CD4-positive, CD25-positive, alpha-beta regulatory T cell (primary cell): Measurements from ENCODE around the gene CDCP1. TPM values are rescaled to one million over a fixed set of nuclear protein-coding genes. Genes with fewer than 3 reads are reported as not detected.
A peak's percentile ranks its signal among the peaks of the same experiment; 100 is the strongest.

Source experiments
- ATAC-seq, 2 donors: fragments of 150-1000 bp; cut with Tn5 transposase; one replicate each; pipeline ENCODE4 v1.10.0; 2021; ENCODE audit warnings: low read depth in 2 of 2, moderate number of reproducible peaks in 2 of 2, moderate library complexity in 1 of 2
- DNase-seq, 3 donors: peaks; one replicate each; pipeline versions ENCODE4 v3.0.0 to v3.0.0-alpha.2; 2012 to 2022; ENCODE audit warnings: mixed read lengths in 1 of 3
- H3K27ac ChIP-seq: one replicate; pipeline ENCODE4 v1.7.0; 2013; ENCODE audit warnings: mild to moderate bottlenecking, low read length; ENCODE audit not compliant: insufficient read depth, poor library complexity, severe bottlenecking
- H3K27me3 ChIP-seq: one replicate; pipeline ENCODE4 v1.7.0; 2013; ENCODE audit warnings: low read length; ENCODE audit not compliant: control insufficient read depth, insufficient read depth
- H3K36me3 ChIP-seq: one replicate; pipeline ENCODE4 v1.7.0; 2013; ENCODE audit warnings: mild to moderate bottlenecking, low read length, moderate library complexity; ENCODE audit not compliant: control insufficient read depth, insufficient read depth
- H3K4me1 ChIP-seq: 2 replicates; pipeline ENCODE4 v1.7.0; 2013; ENCODE audit warnings: mild to moderate bottlenecking, low read length; ENCODE audit not compliant: insufficient read depth, control insufficient read depth, poor library complexity, severe bottlenecking
- H3K4me3 ChIP-seq: one replicate; pipeline ENCODE4 v1.7.0; 2013; ENCODE audit warnings: low read depth, mild to moderate bottlenecking, low read length, moderate library complexity
- H3K9me3 ChIP-seq, 2 experiments: 1 replicate in 1 of 2; 2 replicates in 1 of 2; pipeline ENCODE4 v1.7.0; 2013; ENCODE audit warnings: low read length in 2 of 2, mild to moderate bottlenecking in 1 of 2, moderate library complexity in 1 of 2; ENCODE audit not compliant: control insufficient read depth in 2 of 2
- H3K27ac Mint-ChIP-seq, 3 donors: one replicate each; pipeline ENCODE4 v1.8.0; 2020 to 2022; ENCODE audit warnings: mild to moderate bottlenecking in 3 of 3, mixed read lengths in 3 of 3, moderate library complexity in 2 of 3
- H3K27me3 Mint-ChIP-seq: one replicate; pipeline ENCODE4 v1.8.0; 2022; ENCODE audit warnings: mild to moderate bottlenecking, mixed read lengths
- H3K36me3 Mint-ChIP-seq: one replicate; pipeline ENCODE4 v1.8.0; 2020; ENCODE audit warnings: mixed read lengths
- H3K4me1 Mint-ChIP-seq, 4 donors: one replicate each; pipeline ENCODE4 v1.8.0; 2020 to 2022; ENCODE audit warnings: mixed read lengths in 4 of 4, mild to moderate bottlenecking in 1 of 4
- H3K4me3 Mint-ChIP-seq, 4 donors: one replicate each; pipeline ENCODE4 v1.8.0; 2020 to 2022; ENCODE audit warnings: mild to moderate bottlenecking in 4 of 4, mixed read lengths in 4 of 4, moderate library complexity in 3 of 4
- H3K9me3 Mint-ChIP-seq, 7 donors: one replicate each; pipeline ENCODE4 v1.8.0; 2020 to 2022; ENCODE audit warnings: mixed read lengths in 7 of 7, mild to moderate bottlenecking in 3 of 7, moderate library complexity in 2 of 7
- polyA plus RNA-seq, 4 donors: library from polyadenylated mRNA; unstranded; fragments of 300-500 nt; fragmentation: Illumina TruSeq; gene quantifications; one replicate each; pipeline ENCODE4 v1.2.3, GENCODE V29; 2021
- total RNA-seq: library from RNA; stranded (reverse); gene quantifications from one replicate; pipeline ENCODE4 v1.2.3, GENCODE V29; 2022

CDCP1 gene
- total and polyA plus RNA-seq, 5 donors from 2014 or later, result 0.47 to 2.5 (median 0.93) TPM

DNA sequence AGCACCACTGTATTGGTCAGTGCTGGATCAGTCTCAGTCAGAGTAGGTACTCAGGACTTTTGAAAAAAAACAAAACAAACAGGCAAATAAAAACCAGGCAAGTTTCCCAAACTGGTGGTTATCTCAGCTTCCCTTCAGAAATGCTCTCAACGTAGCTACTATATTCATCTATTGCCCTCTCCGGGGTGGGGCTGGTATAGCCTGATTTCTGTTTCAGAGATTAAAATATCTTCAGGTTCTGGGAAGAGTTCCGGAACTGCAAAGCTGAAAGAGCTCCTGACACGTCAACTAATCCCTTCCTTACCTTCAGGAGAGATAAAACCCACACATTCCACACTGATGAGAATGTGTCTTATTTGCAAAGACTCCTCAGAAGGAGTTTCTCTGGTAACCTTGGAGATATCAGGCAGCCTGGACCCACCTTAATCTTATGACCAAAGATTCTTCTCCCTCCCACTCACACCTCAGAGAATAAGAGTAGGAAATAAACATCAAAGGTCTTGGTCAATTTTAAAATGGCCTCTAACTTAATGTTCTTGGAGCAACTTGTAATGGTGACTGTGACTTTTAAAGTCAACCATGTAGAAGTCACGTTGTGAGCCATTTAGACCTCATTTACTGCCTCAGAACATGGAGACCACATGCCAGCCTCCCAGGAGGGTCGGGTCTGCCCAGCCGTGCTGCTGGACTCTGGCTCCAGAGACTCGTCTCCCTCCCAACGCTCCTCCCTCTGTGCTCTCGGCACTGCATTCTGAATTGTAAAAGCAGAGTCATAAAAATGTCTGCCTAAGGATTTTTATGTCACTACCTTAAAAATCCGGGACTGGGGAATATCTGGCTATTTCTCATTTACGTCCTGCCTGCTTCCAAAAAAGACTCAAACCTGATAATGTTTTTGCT is 53.8 kb downstream of the CDCP1 start:
- Mint-ChIP-seq H3K27ac (no peak overlapping the region), H3K4me1 (peaks cover 0 to 5% (median 2%) of the 10 kb centered on the region in 4 donors), H3K9me3 (peaks cover 0 to 1% (median 0%) of the 10 kb centered on the region in 7 donors), H3K27me3 (peaks cover 19% of the 10 kb centered on the region), H3K36me3 (peaks cover 8% of the 10 kb centered on the region), H3K4me3 (no peak overlapping the region)
- Histone ChIP-seq H3K4me1 (no peaks in the 10 kb centered on the region), H3K4me3 (no peak overlapping the region), H3K36me3 (no peaks in the 10 kb centered on the region), H3K27ac (no peak overlapping the region), H3K9me3 (no peaks in the 10 kb centered on the region), H3K27me3 (no peaks in the 10 kb centered on the region)
- DNase-seq (no peak), ATAC-seq (no peak)

DNA sequence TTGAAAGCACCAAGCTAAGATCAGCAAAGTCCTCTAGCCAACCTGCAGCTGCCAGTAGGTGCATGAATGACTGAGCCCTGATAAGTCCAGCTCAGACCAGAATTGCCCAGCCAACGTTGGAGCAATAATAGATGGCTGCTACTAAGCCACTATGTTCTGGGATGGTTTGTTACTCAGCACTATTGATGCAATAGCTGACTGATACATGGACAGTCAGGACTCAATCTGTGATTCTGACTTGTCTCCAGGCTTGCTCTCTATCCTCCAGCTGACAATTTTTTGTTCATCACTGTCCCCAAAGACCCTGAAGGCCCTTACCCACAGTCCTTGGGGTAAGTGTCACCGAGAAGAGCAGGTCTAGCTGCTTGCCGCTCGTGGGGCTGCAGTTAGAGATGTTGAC is 55.3 kb downstream of the CDCP1 start:
- Mint-ChIP-seq H3K36me3 (peaks cover 8% of the 10 kb centered on the region), H3K27ac (no peak overlapping the region), H3K9me3 (peaks cover 0 to 1% (median 0%) of the 10 kb centered on the region in 7 donors), H3K4me3 (no peak overlapping the region), H3K27me3 (peaks cover 12% of the 10 kb centered on the region), H3K4me1 (peaks cover 0 to 5% (median 2%) of the 10 kb centered on the region in 4 donors)
- Histone ChIP-seq H3K9me3 (no peaks in the 10 kb centered on the region), H3K36me3 (no peaks in the 10 kb centered on the region), H3K27ac (no peak overlapping the region), H3K27me3 (no peaks in the 10 kb centered on the region), H3K4me1 (no peaks in the 10 kb centered on the region), H3K4me3 (no peak overlapping the region)
- DNase-seq (no peak), ATAC-seq (no peak)

DNA sequence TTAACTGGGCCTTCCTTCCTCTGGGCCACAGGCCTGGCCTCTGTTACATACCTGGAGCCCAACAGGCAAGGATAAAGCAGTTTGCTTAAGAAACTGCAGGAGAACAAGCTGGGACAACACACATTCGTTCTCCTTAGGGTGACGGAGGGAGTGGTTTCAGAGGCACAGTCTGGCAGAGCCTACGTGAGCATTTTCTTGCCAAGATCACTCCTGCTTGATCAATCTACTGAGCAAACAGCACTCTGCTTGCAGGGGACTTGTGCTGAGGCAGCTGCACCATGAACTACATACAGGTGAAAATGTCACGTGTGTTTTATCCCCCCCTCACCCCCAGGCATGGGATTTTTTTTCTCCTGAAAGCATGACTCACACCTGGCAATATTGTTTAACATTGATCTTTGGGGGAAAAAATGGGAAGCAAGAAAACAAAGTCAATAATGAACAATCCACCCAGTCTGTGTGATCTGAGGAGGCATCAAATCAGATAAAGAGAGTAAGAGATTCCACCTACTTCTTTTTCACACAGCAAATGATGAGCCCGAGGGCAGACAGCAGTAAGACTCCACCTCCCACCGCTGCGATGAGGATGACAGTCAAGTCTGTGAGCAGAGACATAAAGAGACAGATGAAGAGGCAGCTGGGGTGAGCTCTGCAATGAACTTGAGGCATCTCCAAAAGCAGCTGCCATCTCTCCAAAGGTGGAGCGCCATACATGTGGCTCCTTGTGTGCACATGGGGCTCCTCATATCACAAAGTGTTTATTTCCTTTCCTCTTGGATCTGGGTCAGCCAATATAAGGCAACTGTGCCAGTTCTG is 57.4 kb downstream of the CDCP1 start:
- Histone ChIP-seq H3K27ac (no peak overlapping the region), H3K4me3 (no peak overlapping the region), H3K27me3 (no peaks in the 10 kb centered on the region), H3K4me1 (no peaks in the 10 kb centered on the region), H3K9me3 (no peaks in the 10 kb centered on the region), H3K36me3 (no peaks in the 10 kb centered on the region)
- peaks cover 0 to 1% (median 0%) of the 10 kb centered on the region in 7 donors for H3K9me3 Mint-ChIP-seq
- H3K27me3 Mint-ChIP-seq, result peaks cover 14% of the 10 kb centered on the region
- no peak overlapping the region for H3K4me3 Mint-ChIP-seq
- peaks cover 5% of the 10 kb centered on the region for H3K36me3 Mint-ChIP-seq
- H3K4me1 Mint-ChIP-seq, result peaks cover 0 to 3% (median 0%) of the 10 kb centered on the region in 4 donors
- no peak overlapping the region for H3K27ac Mint-ChIP-seq
- DNase-seq (no peak), ATAC-seq (no peak)

GRCh38 chr3:45087155-45087554 is 59.0 kb downstream of the CDCP1 start:
- H3K36me3 Mint-ChIP-seq, result peaks cover 5% of the 10 kb centered on the region

DNA sequence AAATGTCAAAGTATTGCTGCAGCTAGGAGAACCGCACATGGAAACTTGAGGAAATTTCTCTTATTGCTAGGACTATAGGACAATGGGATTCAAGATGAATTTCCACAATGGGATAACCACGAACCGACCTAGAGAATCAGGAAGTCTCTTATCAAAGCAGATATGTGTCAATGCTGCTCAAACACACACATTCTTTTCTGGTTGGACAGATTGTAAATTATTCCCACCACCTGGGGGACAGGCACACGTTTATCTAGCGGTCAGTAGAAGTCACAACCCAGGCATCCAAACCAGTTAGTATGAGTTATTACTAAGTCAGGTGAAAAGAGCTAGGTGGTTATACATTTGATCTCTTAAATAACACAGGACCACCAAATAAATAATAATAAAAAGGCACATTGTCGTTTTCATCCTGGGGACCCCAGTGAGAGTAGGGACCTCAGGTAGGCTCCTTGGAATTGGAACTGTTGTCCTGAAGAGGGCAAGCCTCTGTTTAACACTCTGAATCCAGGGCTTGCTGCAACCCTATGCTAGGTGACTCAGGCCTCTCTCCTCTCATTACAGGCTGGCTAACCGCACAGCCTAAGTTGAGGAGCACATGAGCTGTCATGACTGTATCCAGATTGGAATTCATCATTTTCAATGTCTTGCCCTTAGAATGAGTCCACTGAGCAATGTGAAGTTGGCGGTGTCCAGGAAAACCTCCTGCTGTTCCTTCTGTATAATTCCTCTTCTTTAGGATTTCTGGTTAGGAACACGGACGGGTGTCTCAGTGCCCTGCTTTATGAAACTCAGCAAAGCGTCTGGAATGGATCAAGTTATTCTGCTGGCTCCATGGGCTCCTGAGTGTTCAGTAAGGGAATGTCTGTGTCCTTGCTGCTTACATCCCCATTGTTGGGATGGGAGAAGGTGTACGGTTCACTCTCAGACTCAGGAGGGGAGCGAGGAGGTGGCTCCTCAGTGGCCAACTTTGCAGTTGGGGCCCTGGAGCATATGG is 61.1 kb downstream of the CDCP1 start:
- no peaks in the 10 kb centered on the region for H3K4me1 ChIP-seq
- H3K36me3 ChIP-seq, result no peaks in the 10 kb centered on the region
- no peaks in the 10 kb centered on the region for H3K9me3 ChIP-seq
- H3K27me3 ChIP-seq, result no peaks in the 10 kb centered on the region
- H3K36me3 Mint-ChIP-seq, result no peaks in the 10 kb centered on the region
- H3K4me3 ChIP-seq, result no peak overlapping the region
- H3K27me3 Mint-ChIP-seq, result peaks cover 10% of the 10 kb centered on the region
- H3K27ac ChIP-seq, result no peak overlapping the region
- H3K9me3 Mint-ChIP-seq, result peaks cover 0 to 3% (median 0%) of the 10 kb centered on the region in 7 donors
- no peak for ATAC-seq
- H3K27ac Mint-ChIP-seq, result no peak overlapping the region
- H3K4me1 Mint-ChIP-seq, result peaks cover 0 to 9% (median 0%) of the 10 kb centered on the region in 4 donors
- H3K4me3 Mint-ChIP-seq, result no peak overlapping the region
- no peak for DNase-seq

More at GRCh38 chr3:45087155-45087554, 59.0 kb downstream of the CDCP1 start:
- H3K4me3 ChIP-seq, result no peak overlapping the region
- Mint-ChIP-seq H3K4me3 (no peak overlapping the region), H3K9me3 (peaks cover 0 to 1% (median 0%) of the 10 kb centered on the region in 7 donors), H3K27ac (peak overlapping the region in 2 of 3 donors; percentile 49 to 59), H3K27me3 (peaks cover 10% of the 10 kb centered on the region), H3K4me1 (peaks cover 0 to 3% (median 0%) of the 10 kb centered on the region in 4 donors)
- H3K27me3 ChIP-seq, result no peaks in the 10 kb centered on the region
- no peak for ATAC-seq
- DNase-seq, result no peak
- H3K36me3 ChIP-seq, result no peaks in the 10 kb centered on the region
- no peak overlapping the region for H3K27ac ChIP-seq
- no peaks in the 10 kb centered on the region for H3K4me1 ChIP-seq
- H3K9me3 ChIP-seq, result no peaks in the 10 kb centered on the region

DNA sequence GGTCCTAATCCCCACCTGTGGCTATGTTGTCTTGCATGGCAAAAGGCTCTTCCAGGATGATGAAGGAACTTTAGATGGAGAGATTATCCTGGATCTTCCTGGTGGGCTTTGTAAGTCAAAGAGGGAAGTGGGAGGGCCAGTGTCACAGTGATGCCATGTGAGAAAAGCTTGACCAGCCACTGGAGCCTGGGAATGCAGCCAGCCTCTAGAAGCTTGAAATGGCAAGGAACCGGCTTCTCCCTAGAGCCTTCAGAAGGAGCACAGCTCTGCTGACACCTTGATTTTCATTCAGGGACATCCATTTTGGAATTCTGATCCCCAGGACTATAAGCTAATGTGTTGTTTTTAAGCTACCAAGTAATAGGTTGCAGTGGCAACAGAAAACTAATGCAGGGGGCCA is 61.8 kb downstream of the CDCP1 start:
- no peak overlapping the region for H3K27ac Mint-ChIP-seq
- H3K27me3 ChIP-seq, result no peaks in the 10 kb centered on the region
- H3K9me3 Mint-ChIP-seq, result peaks cover 0 to 3% (median 0%) of the 10 kb centered on the region in 7 donors

GRCh38 chr3:45083023-45083422 is 63.2 kb downstream of the CDCP1 start:
- no peaks in the 10 kb centered on the region for H3K9me3 ChIP-seq
- no peaks in the 10 kb centered on the region for H3K4me1 ChIP-seq
- H3K4me3 ChIP-seq, result no peak overlapping the region
- peaks cover 0 to 11% (median 0%) of the 10 kb centered on the region in 4 donors for H3K4me1 Mint-ChIP-seq
- peaks cover 0 to 3% (median 0%) of the 10 kb centered on the region in 7 donors for H3K9me3 Mint-ChIP-seq
- ATAC-seq, result no peak
- no peaks in the 10 kb centered on the region for H3K36me3 ChIP-seq
- H3K36me3 Mint-ChIP-seq, result no peaks in the 10 kb centered on the region
- no peak for DNase-seq
- H3K4me3 Mint-ChIP-seq, result no peak overlapping the region
- peaks cover 4% of the 10 kb centered on the region for H3K27me3 Mint-ChIP-seq
- H3K27ac Mint-ChIP-seq, result no peak overlapping the region
- H3K27ac ChIP-seq, result no peak overlapping the region
- no peaks in the 10 kb centered on the region for H3K27me3 ChIP-seq

More for the DNA sequence above, 61.8 kb downstream of the CDCP1 start:
- Histone ChIP-seq H3K4me3 (no peak overlapping the region), H3K27ac (no peak overlapping the region), H3K4me1 (no peaks in the 10 kb centered on the region), H3K9me3 (no peaks in the 10 kb centered on the region), H3K36me3 (no peaks in the 10 kb centered on the region)
- H3K4me3 Mint-ChIP-seq, result no peak overlapping the region
- peaks cover 4% of the 10 kb centered on the region for H3K27me3 Mint-ChIP-seq
- peaks cover 0 to 6% (median 0%) of the 10 kb centered on the region in 4 donors for H3K4me1 Mint-ChIP-seq
- H3K36me3 Mint-ChIP-seq, result no peaks in the 10 kb centered on the region
- ATAC-seq (no peak), DNase-seq (no peak)
